Measurements from ENCODE around the gene TARBP1.
A peak's percentile ranks its signal among the peaks of the same experiment; 100 is the strongest.

The TARBP1 gene, protein sequence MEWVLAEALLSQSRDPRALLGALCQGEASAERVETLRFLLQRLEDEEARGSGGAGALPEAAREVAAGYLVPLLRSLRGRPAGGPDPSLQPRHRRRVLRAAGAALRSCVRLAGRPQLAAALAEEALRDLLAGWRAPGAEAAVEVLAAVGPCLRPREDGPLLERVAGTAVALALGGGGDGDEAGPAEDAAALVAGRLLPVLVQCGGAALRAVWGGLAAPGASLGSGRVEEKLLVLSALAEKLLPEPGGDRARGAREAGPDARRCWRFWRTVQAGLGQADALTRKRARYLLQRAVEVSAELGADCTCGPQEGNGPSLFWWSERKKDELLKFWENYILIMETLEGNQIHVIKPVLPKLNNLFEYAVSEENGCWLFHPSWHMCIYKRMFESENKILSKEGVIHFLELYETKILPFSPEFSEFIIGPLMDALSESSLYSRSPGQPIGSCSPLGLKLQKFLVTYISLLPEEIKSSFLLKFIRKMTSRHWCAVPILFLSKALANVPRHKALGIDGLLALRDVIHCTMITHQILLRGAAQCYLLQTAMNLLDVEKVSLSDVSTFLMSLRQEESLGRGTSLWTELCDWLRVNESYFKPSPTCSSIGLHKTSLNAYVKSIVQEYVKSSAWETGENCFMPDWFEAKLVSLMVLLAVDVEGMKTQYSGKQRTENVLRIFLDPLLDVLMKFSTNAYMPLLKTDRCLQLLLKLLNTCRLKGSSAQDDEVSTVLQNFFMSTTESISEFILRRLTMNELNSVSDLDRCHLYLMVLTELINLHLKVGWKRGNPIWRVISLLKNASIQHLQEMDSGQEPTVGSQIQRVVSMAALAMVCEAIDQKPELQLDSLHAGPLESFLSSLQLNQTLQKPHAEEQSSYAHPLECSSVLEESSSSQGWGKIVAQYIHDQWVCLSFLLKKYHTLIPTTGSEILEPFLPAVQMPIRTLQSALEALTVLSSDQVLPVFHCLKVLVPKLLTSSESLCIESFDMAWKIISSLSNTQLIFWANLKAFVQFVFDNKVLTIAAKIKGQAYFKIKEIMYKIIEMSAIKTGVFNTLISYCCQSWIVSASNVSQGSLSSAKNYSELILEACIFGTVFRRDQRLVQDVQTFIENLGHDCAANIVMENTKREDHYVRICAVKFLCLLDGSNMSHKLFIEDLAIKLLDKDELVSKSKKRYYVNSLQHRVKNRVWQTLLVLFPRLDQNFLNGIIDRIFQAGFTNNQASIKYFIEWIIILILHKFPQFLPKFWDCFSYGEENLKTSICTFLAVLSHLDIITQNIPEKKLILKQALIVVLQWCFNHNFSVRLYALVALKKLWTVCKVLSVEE (N-terminal part only)

DNA sequence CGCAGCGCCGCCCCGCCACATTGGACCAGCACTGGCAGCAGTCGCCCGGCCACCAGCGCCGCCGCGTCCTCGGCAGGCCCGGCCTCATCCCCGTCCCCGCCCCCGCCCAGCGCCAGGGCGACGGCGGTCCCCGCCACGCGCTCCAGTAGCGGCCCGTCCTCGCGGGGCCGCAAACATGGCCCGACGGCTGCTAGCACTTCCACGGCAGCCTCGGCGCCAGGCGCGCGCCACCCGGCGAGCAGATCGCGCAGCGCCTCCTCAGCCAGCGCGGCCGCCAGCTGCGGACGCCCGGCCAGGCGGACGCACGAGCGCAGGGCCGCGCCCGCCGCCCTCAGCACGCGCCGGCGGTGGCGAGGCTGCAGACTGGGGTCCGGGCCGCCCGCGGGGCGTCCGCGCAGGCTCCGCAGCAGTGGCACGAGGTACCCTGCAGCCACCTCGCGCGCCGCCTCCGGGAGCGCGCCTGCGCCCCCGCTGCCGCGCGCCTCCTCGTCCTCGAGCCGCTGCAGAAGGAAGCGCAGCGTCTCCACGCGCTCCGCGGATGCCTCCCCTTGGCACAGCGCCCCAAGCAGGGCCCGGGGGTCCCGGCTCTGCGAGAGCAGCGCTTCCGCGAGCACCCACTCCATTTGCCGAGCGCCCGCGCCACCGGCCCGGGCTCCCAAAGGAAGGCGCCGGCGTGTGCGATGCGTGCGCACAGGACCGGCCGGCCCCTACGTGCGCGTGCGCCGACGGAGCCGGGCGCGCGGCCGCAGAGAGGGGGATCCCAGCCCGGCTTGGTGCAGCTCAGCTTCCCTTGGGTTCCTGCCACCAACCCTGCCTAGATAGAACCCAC, at the start of gene TARBP1:
Gene TARBP1 (minus strand): TSS at position 699 of the 829 bp plus-strand sequence. CDS start 76 bp downstream, at position 623.
- Histone ChIP-seq H3K4me1 (ENCODE audit: control insufficient read depth, insufficient read depth, low read length) (peaks cover 22% of the 10 kb centered on the region), H3K27me3 (ENCODE audit: control insufficient read depth, insufficient read depth, low read length) (peaks cover 18% of the 10 kb centered on the region), H3K9ac (ENCODE audit: low read length) (peak within 1 kb of the TSS; percentile 81), H3K27ac (ENCODE audit: low read depth, low read length) (peak within 1 kb of the TSS; percentile 60; the same call in 1 of the 2 replicates), H3K9me3 (ENCODE audit: control insufficient read depth, insufficient read depth, low read depth, low read length) (no peaks in the 10 kb centered on the region), H3K4me3 (ENCODE audit: low read depth, low read length) (peak within 1 kb of the TSS; percentile 66), H3K36me3 (ENCODE audit: control insufficient read depth, insufficient read depth, low read length) (no peaks in the 10 kb centered on the region)

- Histone ChIP-seq H3K9me3 (ENCODE audit: control insufficient read depth, insufficient read depth, low read depth, low read length) (no peaks in the 10 kb centered on the region), H3K9ac (ENCODE audit: low read length) (no peak overlapping the region), H3K4me3 (ENCODE audit: low read depth, low read length) (no peak overlapping the region), H3K27me3 (ENCODE audit: control insufficient read depth, insufficient read depth, low read length) (no peaks in the 10 kb centered on the region), H3K4me1 (ENCODE audit: control insufficient read depth, insufficient read depth, low read length) (peaks cover 18% of the 10 kb centered on the region), H3K36me3 (ENCODE audit: control insufficient read depth, insufficient read depth, low read length) (no peaks in the 10 kb centered on the region), H3K27ac (ENCODE audit: low read depth, low read length) (no peak overlapping the region)
Observed at GRCh38 chr1:234528074-234528865, 49.3 kb upstream of the TARBP1 start.

DNA sequence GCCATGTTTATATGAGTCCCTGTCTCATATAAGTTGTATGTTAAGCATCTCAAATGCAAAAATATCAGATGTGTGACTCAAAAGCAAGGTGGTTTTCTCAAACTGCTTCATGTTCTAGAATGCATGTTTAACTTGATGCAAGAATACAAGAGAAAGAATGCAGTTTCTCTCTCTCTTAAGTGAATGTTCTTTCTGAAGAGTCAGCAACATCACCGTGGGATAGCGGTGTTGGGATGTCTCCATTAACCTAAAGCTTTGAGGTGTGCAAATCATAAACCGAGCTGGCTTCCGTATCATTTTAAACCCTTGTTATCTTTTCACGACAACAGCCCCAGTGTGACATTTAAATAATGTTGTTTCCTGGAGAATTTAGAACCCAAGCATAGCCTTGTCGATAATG, 48.4 kb upstream of the TARBP1 start:
- H3K9ac ChIP-seq (ENCODE audit: low read length): no peak overlapping the region
- no peaks in the 10 kb centered on the region for H3K9me3 ChIP-seq (ENCODE audit: control insufficient read depth, insufficient read depth, low read depth, low read length)
- H3K27me3 ChIP-seq (ENCODE audit: control insufficient read depth, insufficient read depth, low read length): no peaks in the 10 kb centered on the region
- peaks cover 28% of the 10 kb centered on the region for H3K4me1 ChIP-seq (ENCODE audit: control insufficient read depth, insufficient read depth, low read length)
- H3K27ac ChIP-seq (ENCODE audit: low read depth, low read length): no peak overlapping the region
- H3K36me3 ChIP-seq (ENCODE audit: control insufficient read depth, insufficient read depth, low read length): no peaks in the 10 kb centered on the region
- no peak overlapping the region for H3K4me3 ChIP-seq (ENCODE audit: low read depth, low read length)

DNA sequence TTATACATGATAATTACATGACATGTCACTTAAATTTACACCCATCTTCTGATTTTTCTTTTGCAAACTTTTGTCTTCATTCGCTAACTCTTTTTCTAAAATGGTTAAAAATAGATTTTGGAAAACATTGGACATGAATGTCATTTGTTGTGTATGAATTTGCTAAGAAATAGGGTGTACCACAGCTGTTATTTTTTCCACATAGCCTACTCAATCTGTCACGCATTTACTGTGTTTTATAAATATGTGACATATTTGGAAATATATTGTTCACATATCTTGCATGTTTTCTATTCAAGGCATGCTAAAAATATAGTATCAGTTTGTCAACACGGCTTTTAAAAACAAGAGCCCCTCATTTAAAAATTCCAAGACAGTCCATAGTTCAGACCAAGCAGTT, 47.9 kb upstream of the TARBP1 start:
- Histone ChIP-seq H3K9ac (ENCODE audit: low read length) (no peak overlapping the region), H3K27me3 (ENCODE audit: control insufficient read depth, insufficient read depth, low read length) (no peaks in the 10 kb centered on the region), H3K36me3 (ENCODE audit: control insufficient read depth, insufficient read depth, low read length) (no peaks in the 10 kb centered on the region), H3K4me3 (ENCODE audit: low read depth, low read length) (no peak overlapping the region), H3K27ac (ENCODE audit: low read depth, low read length) (no peak overlapping the region), H3K9me3 (ENCODE audit: control insufficient read depth, insufficient read depth, low read depth, low read length) (no peaks in the 10 kb centered on the region), H3K4me1 (ENCODE audit: control insufficient read depth, insufficient read depth, low read length) (peaks cover 24% of the 10 kb centered on the region)

DNA sequence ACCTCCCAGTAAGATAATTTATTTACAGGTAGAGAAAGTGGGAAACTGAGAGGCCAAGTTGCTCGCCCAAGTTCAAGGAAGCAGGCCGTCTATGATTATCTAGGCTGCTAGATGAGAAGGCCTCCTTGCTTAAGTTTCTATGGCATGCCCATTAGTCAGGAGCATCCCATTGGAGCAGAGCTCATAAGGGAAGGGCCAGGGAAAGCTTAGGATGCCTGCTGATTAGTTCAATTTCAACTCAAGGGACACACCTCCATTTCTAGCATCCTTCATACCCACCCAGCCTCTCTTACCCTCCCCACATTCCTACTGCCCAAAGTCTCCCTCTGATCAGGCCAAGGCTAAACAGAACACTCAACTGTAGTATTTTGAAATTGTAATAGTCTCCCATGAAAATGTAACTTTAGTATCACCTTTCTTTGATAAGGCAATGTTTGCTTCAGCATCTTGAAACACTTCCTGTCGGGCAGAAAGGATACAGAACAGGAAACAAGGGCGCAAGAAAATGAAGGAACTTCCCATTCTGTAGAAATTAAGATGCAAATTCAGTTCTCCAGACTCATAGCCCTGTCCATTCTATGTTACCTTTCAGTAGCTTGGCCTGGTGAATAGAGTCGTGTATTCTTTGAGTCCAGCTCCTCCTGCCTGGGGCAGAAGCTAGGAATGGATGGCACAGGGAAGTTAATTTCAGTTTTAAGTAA, 46.3 kb upstream of the TARBP1 start:
- Histone ChIP-seq H3K9ac (ENCODE audit: low read length) (no peak overlapping the region), H3K9me3 (ENCODE audit: control insufficient read depth, insufficient read depth, low read depth, low read length) (no peaks in the 10 kb centered on the region), H3K36me3 (ENCODE audit: control insufficient read depth, insufficient read depth, low read length) (no peaks in the 10 kb centered on the region), H3K27ac (ENCODE audit: low read depth, low read length) (no peak overlapping the region), H3K4me1 (ENCODE audit: control insufficient read depth, insufficient read depth, low read length) (peaks cover 14% of the 10 kb centered on the region), H3K27me3 (ENCODE audit: control insufficient read depth, insufficient read depth, low read length) (no peaks in the 10 kb centered on the region), H3K4me3 (ENCODE audit: low read depth, low read length) (no peak overlapping the region)

DNA sequence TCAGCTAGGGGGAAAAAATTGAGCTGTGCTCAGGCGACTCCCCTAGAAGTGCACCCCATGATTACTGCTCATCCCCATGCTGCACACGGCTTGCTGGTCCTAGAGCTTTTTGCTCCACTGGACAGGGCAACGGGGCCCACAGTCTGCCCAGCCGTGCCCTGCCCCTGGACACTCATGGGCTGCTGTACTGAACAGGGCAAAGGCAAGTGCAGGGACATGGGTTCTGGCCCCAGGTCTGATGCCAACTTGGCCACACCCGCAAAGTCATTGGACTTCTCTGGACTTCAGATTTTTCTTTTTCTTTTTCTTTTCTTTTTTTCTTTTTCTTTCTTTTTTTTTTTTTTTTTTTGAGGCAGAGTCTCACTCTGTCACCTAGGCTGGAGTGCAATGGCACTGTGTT, 42.9 kb upstream of the TARBP1 start:
- no peak overlapping the region for H3K9ac ChIP-seq (ENCODE audit: low read length)
- H3K36me3 ChIP-seq (ENCODE audit: control insufficient read depth, insufficient read depth, low read length): no peaks in the 10 kb centered on the region
- peaks cover 14% of the 10 kb centered on the region for H3K4me1 ChIP-seq (ENCODE audit: control insufficient read depth, insufficient read depth, low read length)
- no peak overlapping the region for H3K4me3 ChIP-seq (ENCODE audit: low read depth, low read length)
- no peak overlapping the region for H3K27ac ChIP-seq (ENCODE audit: low read depth, low read length)
- no peaks in the 10 kb centered on the region for H3K9me3 ChIP-seq (ENCODE audit: control insufficient read depth, insufficient read depth, low read depth, low read length)
- no peaks in the 10 kb centered on the region for H3K27me3 ChIP-seq (ENCODE audit: control insufficient read depth, insufficient read depth, low read length)

GRCh38 chr1:234520908-234521817, 42.2 kb upstream of the TARBP1 start:
- H3K9me3 ChIP-seq (ENCODE audit: control insufficient read depth, insufficient read depth, low read depth, low read length): no peaks in the 10 kb centered on the region
- no peaks in the 10 kb centered on the region for H3K27me3 ChIP-seq (ENCODE audit: control insufficient read depth, insufficient read depth, low read length)
- H3K9ac ChIP-seq (ENCODE audit: low read length): no peak overlapping the region
- H3K4me1 ChIP-seq (ENCODE audit: control insufficient read depth, insufficient read depth, low read length): peaks cover 14% of the 10 kb centered on the region
- H3K4me3 ChIP-seq (ENCODE audit: low read depth, low read length): no peak overlapping the region
- H3K27ac ChIP-seq (ENCODE audit: low read depth, low read length): no peak overlapping the region
- H3K36me3 ChIP-seq (ENCODE audit: control insufficient read depth, insufficient read depth, low read length): no peaks in the 10 kb centered on the region

- no peaks in the 10 kb centered on the region for H3K9me3 ChIP-seq (ENCODE audit: control insufficient read depth, insufficient read depth, low read depth, low read length)
- no peaks in the 10 kb centered on the region for H3K27me3 ChIP-seq (ENCODE audit: control insufficient read depth, insufficient read depth, low read length)
- H3K4me3 ChIP-seq (ENCODE audit: low read depth, low read length): no peak overlapping the region
- no peak overlapping the region for H3K9ac ChIP-seq (ENCODE audit: low read length)
- no peak overlapping the region for H3K27ac ChIP-seq (ENCODE audit: low read depth, low read length)
- H3K36me3 ChIP-seq (ENCODE audit: control insufficient read depth, insufficient read depth, low read length): no peaks in the 10 kb centered on the region
- H3K4me1 ChIP-seq (ENCODE audit: control insufficient read depth, insufficient read depth, low read length): peaks cover 24% of the 10 kb centered on the region
Observed at GRCh38 chr1:234519506-234519905, 40.5 kb upstream of the TARBP1 start.

- peaks cover 22% of the 10 kb centered on the region for H3K4me1 ChIP-seq (ENCODE audit: control insufficient read depth, insufficient read depth, low read length)
- H3K27ac ChIP-seq (ENCODE audit: low read depth, low read length): no peak overlapping the region
- no peaks in the 10 kb centered on the region for H3K27me3 ChIP-seq (ENCODE audit: control insufficient read depth, insufficient read depth, low read length)
- H3K4me3 ChIP-seq (ENCODE audit: low read depth, low read length): no peak overlapping the region
- no peaks in the 10 kb centered on the region for H3K9me3 ChIP-seq (ENCODE audit: control insufficient read depth, insufficient read depth, low read depth, low read length)
- no peaks in the 10 kb centered on the region for H3K36me3 ChIP-seq (ENCODE audit: control insufficient read depth, insufficient read depth, low read length)
- H3K9ac ChIP-seq (ENCODE audit: low read length): no peak overlapping the region
Observed at GRCh38 chr1:234518876-234519275, 39.9 kb upstream of the TARBP1 start.
